ENCODE measurements around the gene CREBBP.

Gene CREBBP

DNA sequence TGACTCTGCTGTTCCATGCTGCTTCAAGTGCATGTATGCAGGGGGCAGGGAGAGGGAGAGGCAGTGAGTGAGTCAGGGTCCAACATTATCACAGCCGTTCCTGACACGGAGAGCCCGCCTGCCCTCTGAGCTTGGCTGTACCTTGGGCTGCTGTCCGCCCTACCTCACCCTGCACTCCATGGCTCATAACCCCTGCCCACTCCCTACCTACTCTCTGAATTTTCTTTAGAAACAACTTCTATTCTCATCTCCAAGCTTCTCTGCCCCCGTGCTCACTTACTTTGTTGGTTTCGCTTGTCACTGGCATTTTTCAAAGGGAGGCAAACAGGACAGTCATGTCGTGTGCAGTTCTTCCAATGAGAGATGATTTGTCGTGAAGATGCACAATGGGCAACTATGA lies 88.8 kb downstream of the CREBBP start:
- Mint-ChIP-seq H3K27ac (no peak overlapping the region), H3K4me3 (no peak overlapping the region), H3K4me1 (ENCODE audit: low read depth) (peaks cover 50% of the 10 kb centered on the region), H3K9me3 (no peaks in the 10 kb centered on the region), H3K36me3 (ENCODE audit: low read depth) (peaks cover 40% of the 10 kb centered on the region), H3K27me3 (no peaks in the 10 kb centered on the region)

DNA sequence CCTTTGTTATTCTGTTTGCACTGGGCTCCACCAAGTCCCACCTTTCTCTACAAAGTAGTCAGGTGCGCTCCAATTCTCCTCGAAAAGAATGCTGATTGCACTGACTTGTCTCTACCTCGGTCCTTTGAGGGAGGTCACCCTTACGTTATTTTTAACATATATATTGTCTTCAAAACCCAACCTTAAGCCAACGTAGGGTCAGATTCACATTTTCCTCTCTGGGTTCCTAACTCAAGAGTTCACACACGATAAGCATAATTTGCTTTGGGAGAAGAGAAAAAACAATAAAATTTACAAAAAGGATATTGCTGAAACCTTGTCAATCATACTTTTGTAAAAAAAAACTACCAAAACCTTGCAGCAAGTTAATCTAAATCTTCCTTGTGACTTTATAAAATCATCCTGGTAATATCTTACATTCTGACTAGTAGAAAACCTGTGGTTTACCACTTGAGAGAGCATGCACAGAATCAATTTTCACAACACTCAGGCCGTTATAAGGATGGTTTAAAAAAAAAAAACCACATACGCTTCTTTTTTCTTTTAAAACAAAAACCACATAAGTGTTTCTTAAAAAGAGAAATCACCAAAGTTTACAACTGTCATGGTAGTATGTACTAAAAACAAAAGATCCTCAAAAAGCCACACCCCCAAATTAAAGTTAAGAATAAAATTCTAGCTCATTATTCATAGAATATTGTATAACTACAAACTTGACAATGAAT lies 91.0 kb downstream of the CREBBP start:
- peaks cover 52% of the 10 kb centered on the region for H3K4me1 Mint-ChIP-seq (ENCODE audit: low read depth)
- no peaks in the 10 kb centered on the region for H3K9me3 Mint-ChIP-seq
- H3K27me3 Mint-ChIP-seq = no peaks in the 10 kb centered on the region
- peak overlapping the region; percentile 39 for H3K27ac Mint-ChIP-seq
- no peak overlapping the region for H3K4me3 Mint-ChIP-seq
- peaks cover 52% of the 10 kb centered on the region for H3K36me3 Mint-ChIP-seq (ENCODE audit: low read depth)

DNA sequence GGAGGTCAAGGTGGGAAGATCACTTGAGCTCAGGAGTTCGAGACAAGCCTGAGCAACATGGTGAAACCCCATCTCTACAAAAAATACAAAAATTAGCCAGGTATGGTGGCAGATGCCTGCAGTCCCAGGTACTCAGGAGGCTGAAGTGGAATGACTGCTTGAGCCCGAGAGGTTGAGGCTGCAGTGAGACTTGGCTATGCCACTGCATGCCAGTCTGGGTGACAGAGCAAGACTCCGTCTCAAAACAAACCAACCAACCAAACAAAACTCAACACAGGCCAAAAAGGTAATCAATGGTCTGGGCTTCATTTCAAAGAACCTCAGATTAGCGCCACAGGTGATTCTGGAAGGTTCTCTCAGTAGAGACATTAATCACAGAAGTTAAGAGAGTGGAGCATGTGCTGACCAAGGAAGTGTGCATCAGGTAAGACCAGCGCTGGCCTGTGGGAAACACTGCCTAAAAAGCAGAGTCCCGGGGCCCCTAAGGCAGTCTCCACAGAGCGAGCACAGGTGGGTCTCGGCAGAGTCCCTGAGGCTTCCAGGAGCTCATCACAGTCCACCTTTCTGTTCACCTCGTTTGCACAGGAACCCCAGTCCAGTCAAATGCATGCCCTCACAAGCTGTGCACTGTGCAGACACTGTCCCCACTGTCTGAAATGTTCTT lies 91.7 kb downstream of the CREBBP start:
- no peaks in the 10 kb centered on the region for H3K27me3 Mint-ChIP-seq
- no peak overlapping the region for H3K27ac Mint-ChIP-seq
- peaks cover 57% of the 10 kb centered on the region for H3K36me3 Mint-ChIP-seq (ENCODE audit: low read depth)
- no peaks in the 10 kb centered on the region for H3K9me3 Mint-ChIP-seq
- H3K4me1 Mint-ChIP-seq (ENCODE audit: low read depth) = peaks cover 52% of the 10 kb centered on the region
- no peak overlapping the region for H3K4me3 Mint-ChIP-seq

DNA sequence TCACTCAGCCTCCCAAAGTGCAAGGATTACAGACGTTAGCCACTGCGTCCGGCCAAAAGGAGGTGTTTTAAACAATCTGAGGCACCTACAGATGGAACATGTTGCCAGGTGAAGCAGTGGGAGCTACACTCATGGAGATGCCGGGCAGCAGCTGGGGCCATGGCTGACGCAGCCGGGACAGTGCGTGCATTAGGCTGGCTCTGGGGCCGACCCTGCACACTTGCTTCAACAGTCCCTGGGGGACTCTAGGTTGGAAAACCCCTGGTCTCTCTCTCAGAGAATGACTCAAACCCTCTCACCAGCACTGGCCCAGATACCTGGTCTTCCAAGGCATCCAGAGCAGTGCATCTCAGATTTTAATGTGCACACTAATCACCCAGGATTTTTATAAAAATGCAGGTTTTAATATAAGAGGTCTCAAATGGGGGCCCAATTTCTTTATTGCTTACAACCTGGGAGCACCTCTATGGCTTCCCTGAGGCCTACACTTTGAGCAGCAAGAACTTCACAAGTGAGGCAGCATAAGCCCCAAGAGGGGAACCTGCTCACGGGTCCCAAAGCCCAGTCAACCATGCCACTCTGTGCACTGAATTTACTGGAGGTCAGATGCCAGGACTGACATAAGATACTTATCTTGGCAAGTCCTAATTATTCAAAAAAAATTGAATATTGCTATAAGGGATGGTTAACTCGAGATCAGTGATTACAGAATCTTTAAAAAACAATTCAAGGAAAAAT lies 92.4 kb downstream of the CREBBP start:
- Mint-ChIP-seq H3K4me3 (no peak overlapping the region), H3K27ac (no peak overlapping the region), H3K9me3 (no peaks in the 10 kb centered on the region), H3K4me1 (ENCODE audit: low read depth) (peaks cover 52% of the 10 kb centered on the region), H3K36me3 (ENCODE audit: low read depth) (peaks cover 53% of the 10 kb centered on the region), H3K27me3 (no peaks in the 10 kb centered on the region)

DNA sequence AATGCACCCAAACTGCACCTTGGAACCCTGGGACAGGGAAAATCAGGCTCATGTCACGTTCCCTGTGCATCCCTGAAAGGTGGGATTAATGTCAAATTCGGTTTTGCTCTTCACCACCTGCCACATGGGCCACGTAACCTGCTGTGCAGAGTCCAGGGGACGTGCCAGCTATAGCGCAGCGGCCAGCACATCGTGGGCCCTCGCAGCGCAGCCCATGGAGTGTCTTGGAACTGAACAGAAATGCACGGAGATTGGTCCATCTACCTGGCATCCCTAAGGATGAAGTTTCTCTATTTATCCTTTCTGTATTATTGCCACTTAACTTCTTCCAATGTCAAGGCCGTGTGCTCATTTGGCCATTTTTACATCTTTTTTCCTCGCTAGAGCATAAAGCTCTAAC lies 95.1 kb downstream of the CREBBP start:
- peaks cover 36% of the 10 kb centered on the region for H3K36me3 Mint-ChIP-seq (ENCODE audit: low read depth)
- H3K4me1 Mint-ChIP-seq (ENCODE audit: low read depth) = peaks cover 35% of the 10 kb centered on the region
- H3K4me3 Mint-ChIP-seq = no peak overlapping the region
- no peak overlapping the region for H3K27ac Mint-ChIP-seq
- H3K9me3 Mint-ChIP-seq = no peaks in the 10 kb centered on the region
- H3K27me3 Mint-ChIP-seq = no peaks in the 10 kb centered on the region

DNA sequence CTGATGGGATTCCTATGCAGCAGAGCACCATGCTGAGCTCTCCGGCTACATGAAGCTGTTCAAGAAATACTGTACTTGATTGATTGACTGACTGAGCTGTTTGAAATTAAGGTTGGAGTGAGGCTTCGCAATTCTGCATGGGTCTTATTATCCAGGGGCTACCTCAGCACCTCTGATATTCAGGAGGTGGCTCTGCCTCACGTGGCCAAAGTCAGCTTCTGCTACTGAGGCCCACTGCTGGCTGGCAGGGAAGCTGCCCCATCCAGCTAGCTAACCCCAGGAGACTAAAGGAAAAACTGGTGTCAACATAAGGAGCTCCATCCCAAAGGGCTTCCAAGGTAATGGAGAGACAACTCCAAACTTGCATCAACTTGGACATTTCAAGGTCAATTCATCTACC lies 97.0 kb downstream of the CREBBP start:
- Mint-ChIP-seq H3K4me3 (no peak overlapping the region), H3K36me3 (ENCODE audit: low read depth) (peaks cover 32% of the 10 kb centered on the region), H3K9me3 (no peaks in the 10 kb centered on the region), H3K27ac (no peak overlapping the region), H3K27me3 (no peaks in the 10 kb centered on the region), H3K4me1 (ENCODE audit: low read depth) (peaks cover 17% of the 10 kb centered on the region)

DNA sequence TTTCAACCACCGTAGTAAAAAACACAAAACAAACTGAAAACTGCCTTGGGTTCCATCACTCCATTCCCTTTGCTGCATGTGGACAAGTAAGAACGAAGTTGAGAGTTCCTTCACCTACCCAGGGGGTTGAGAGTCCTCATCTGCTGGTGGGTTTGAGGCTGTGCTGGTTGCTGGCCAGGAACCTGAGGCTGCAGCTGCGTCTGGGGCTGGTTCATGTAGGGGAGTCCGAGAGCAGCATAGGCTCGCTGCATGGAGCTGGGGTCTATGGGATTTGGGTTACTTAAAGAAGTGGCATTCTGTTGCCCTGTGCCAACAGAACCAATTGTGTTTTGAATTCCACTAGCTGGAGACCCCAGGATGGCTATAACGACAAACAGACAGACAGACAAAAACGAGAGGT lies 97.9 kb downstream of the CREBBP start:
- peaks cover 9% of the 10 kb centered on the region for H3K4me1 Mint-ChIP-seq (ENCODE audit: low read depth)
- H3K4me3 Mint-ChIP-seq = no peak overlapping the region
- H3K9me3 Mint-ChIP-seq = no peaks in the 10 kb centered on the region
- H3K27me3 Mint-ChIP-seq = no peaks in the 10 kb centered on the region
- H3K36me3 Mint-ChIP-seq (ENCODE audit: low read depth) = peaks cover 38% of the 10 kb centered on the region
- peak overlapping the region; percentile 4 for H3K27ac Mint-ChIP-seq

DNA sequence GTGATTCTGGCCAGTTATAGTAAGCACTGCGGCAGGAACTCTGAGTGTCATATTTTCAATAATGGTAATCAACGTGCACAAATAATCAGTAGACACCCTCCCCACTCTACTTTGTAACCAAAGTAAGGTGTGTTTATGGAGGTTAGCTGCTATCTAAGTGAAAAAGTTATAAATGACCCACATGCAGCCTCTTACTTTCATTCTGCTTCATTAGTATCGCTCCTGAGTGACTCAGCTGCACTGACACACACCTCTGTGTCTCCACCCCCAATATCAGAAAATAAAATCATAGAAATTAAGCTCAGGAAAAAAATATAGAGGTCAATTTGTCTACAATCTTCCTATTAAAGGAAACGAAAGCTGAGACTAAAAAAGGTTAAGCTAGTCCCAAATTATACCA lies 99.1 kb downstream of the CREBBP start:
- no peak overlapping the region for H3K4me3 Mint-ChIP-seq
- H3K36me3 Mint-ChIP-seq (ENCODE audit: low read depth) = peaks cover 44% of the 10 kb centered on the region
- H3K27me3 Mint-ChIP-seq = no peaks in the 10 kb centered on the region

DNA sequence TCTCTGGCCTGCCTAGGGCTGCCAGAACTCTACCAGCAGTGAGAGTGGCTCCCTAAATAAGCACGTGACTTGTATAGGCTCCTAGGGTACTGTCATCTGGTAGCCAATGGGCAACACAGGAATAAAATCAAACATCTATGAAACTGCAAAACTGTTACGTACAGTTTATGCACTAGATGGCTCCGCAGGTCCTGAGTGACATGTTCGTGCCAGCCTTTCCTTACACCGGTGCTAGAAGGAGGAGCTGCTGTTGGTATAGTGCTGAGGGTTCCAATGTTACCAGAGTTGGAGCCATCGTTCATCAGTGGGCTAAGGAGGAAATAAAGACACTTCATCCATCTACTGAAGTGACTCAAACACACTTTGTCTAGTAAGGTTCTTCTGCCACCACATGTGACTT lies 99.9 kb downstream of the CREBBP start:
- Mint-ChIP-seq H3K27ac (no peak overlapping the region), H3K9me3 (no peaks in the 10 kb centered on the region), H3K4me1 (ENCODE audit: low read depth) (peaks cover 6% of the 10 kb centered on the region), H3K27me3 (no peaks in the 10 kb centered on the region), H3K36me3 (ENCODE audit: low read depth) (peaks cover 42% of the 10 kb centered on the region), H3K4me3 (no peak overlapping the region)

More for the DNA sequence above, 99.1 kb downstream of the CREBBP start:
- Mint-ChIP-seq H3K9me3 (no peaks in the 10 kb centered on the region), H3K27ac (no peak overlapping the region), H3K4me1 (ENCODE audit: low read depth) (peaks cover 9% of the 10 kb centered on the region)

DNA sequence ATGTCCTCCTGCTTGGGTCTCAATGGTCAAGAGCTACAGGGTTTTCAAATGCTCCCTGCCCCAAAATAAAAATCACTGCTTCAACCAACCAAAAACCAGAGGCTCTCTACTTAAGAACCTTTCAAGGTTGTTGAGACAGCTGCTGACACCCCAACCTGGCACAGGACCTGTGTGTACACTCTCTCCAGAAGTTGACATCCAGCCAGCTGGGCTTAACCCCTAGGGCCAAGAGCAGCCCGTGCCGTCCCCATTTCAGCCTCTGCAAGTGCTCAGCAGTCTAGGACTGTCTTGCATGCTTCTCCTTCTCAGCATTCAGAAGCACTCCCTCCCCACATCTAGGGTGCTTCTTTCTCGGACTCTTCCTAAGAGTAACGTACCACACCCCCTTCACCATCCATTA lies 104.2 kb downstream of the CREBBP start:
- peaks cover under 1% of the 10 kb centered on the region for H3K4me1 Mint-ChIP-seq (ENCODE audit: low read depth)
- H3K9me3 Mint-ChIP-seq = no peaks in the 10 kb centered on the region
- peaks cover 45% of the 10 kb centered on the region for H3K36me3 Mint-ChIP-seq (ENCODE audit: low read depth)
- no peaks in the 10 kb centered on the region for H3K27me3 Mint-ChIP-seq
- no peak overlapping the region for H3K27ac Mint-ChIP-seq
- no peak overlapping the region for H3K4me3 Mint-ChIP-seq

DNA sequence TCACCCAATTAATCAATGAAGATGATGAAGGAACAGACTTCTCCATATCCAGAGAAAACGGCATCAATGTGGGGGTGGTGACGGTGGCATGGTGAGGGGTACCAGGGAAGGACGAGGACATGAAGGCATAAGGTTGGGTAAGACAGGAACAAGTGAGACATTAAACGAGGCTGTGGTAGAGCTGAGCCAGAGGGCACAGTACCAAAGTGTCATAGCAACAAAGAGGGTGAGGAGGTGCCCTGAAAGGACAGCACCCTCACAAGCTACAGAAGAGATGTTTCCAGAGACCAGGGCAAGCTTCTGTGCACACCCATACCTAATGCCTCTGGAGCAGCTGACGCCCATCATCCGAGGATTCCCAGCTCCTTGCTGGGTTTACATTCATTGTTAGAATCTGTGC lies 105.7 kb downstream of the CREBBP start:
- Mint-ChIP-seq H3K36me3 (ENCODE audit: low read depth) (peaks cover 50% of the 10 kb centered on the region), H3K4me3 (no peak overlapping the region), H3K27me3 (no peaks in the 10 kb centered on the region), H3K4me1 (ENCODE audit: low read depth) (no peaks in the 10 kb centered on the region), H3K27ac (peak overlapping the region; percentile 10), H3K9me3 (no peaks in the 10 kb centered on the region)

DNA sequence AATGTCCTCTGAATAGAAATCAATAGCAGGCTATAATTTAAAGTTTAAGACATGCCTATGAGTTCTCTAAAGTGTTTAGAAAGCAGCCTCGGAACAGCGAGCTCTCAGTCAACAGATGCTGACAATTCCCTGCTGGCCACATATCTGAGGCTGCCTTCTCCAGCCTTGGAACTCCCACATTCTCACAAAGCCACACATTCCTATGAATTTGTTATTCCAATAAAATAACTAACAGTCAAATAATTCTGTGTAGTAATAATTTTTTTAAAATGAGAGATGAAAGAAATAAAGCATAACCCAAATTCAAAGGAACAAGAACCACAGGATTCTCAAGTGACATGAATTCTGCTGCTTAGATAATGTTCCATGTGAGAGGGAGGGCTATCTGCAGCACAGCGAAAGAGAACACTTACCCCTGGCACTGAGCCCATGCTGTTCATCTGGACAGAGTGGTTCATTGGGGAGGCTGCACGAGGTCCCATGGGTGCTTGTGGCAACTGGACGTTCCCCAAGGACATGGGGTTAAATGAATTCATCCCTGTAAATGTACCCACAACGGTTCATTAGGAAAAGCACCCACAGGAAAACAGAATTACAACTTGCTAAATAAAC lies 106.3 kb downstream of the CREBBP start:
- no peaks in the 10 kb centered on the region for H3K27me3 Mint-ChIP-seq
- H3K4me3 Mint-ChIP-seq = no peak overlapping the region
- peaks cover 55% of the 10 kb centered on the region for H3K36me3 Mint-ChIP-seq (ENCODE audit: low read depth)
- H3K9me3 Mint-ChIP-seq = no peaks in the 10 kb centered on the region
- peak overlapping the region; percentile 10 for H3K27ac Mint-ChIP-seq
- H3K4me1 Mint-ChIP-seq (ENCODE audit: low read depth) = no peaks in the 10 kb centered on the region

DNA sequence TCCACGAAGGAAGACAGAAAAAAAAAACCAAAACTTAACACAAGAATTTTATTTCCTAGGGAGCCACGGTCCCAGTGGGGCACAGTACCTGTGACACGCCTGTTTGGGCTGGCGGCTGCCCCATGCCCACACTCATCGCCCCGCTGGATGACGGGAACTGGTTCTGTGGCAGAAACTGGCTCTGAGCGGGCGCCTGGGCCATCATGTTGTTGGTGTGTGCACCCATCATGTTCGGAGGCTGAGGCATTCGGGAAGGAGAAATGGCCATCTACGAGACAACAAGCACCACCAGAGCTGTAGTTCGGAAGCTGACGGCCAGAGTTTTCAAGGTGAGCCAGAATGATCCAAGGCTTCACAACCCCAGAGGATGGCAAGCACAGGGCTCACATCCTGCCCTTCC lies 106.8 kb downstream of the CREBBP start:
- no peak overlapping the region for H3K27ac Mint-ChIP-seq
- no peak overlapping the region for H3K4me3 Mint-ChIP-seq
- H3K36me3 Mint-ChIP-seq (ENCODE audit: low read depth) = peaks cover 61% of the 10 kb centered on the region
- no peaks in the 10 kb centered on the region for H3K27me3 Mint-ChIP-seq
- H3K9me3 Mint-ChIP-seq = no peaks in the 10 kb centered on the region
- no peaks in the 10 kb centered on the region for H3K4me1 Mint-ChIP-seq (ENCODE audit: low read depth)

DNA sequence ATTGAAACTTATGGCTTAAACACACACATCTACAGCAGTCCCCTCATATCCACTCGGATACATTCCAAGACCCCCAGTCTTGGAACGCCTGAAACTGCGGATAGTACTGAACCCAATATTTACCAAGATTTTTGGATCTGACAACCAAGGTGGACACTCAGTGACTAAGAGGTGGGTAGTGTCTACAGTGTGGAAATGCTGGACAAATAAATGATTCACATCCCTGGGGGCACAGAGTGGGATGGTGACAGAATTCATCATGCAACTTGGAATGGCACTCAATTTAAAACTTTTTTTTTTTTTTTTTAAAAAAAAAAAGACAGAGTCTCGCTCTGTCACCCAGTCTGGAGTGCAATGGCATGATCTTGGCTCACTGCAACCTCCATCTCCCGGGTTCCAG lies 109.0 kb downstream of the CREBBP start:
- H3K4me1 Mint-ChIP-seq (ENCODE audit: low read depth) = no peaks in the 10 kb centered on the region
- peaks cover 61% of the 10 kb centered on the region for H3K36me3 Mint-ChIP-seq (ENCODE audit: low read depth)
- H3K4me3 Mint-ChIP-seq = no peak overlapping the region
- H3K27ac Mint-ChIP-seq = no peak overlapping the region
- no peaks in the 10 kb centered on the region for H3K27me3 Mint-ChIP-seq
- H3K9me3 Mint-ChIP-seq = no peaks in the 10 kb centered on the region

DNA sequence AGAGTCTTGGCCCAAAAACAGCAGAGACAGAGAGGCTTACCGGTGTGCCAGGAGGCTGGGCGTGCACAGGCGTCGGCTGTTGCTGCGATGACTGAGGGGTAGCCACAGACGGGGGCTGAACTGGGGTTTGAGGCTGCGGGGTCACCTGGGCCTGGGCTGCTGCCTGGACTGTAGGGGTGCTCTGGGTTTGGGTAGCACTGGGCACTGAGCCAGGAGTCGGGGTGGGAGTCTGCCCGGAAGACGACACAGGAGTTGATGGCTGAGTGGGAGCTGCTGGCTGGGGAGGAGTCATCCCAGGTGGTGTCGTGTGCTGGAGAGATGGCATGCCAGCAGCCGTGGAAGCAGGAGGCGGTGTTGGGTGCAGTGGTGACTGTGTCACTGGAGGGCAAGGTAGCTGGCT lies 110.0 kb downstream of the CREBBP start:
- H3K27ac Mint-ChIP-seq = no peak overlapping the region
- H3K4me1 Mint-ChIP-seq (ENCODE audit: low read depth) = no peaks in the 10 kb centered on the region
- no peak overlapping the region for H3K4me3 Mint-ChIP-seq
- no peaks in the 10 kb centered on the region for H3K27me3 Mint-ChIP-seq
- H3K9me3 Mint-ChIP-seq = no peaks in the 10 kb centered on the region
- peaks cover 58% of the 10 kb centered on the region for H3K36me3 Mint-ChIP-seq (ENCODE audit: low read depth)
